ENCODE data around the gene CYLC2. TPM values are rescaled to one million over a fixed set of nuclear protein-coding genes. Genes with fewer than 3 reads are reported as not detected.

The CYLC2 gene, protein sequence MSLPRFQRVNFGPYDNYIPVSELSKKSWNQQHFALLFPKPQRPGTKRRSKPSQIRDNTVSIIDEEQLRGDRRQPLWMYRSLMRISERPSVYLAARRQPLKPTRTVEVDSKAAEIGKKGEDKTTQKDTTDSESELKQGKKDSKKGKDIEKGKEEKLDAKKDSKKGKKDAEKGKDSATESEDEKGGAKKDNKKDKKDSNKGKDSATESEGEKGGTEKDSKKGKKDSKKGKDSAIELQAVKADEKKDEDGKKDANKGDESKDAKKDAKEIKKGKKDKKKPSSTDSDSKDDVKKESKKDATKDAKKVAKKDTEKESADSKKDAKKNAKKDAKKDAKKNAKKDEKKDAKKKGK
- total RNA-seq: not detected

- ATAC-seq (no peak), DNase-seq (ENCODE audit: low spot score) (no peak)
These were observed at the start of gene CYLC2 for GRCh38 chr9:102995033-102995432. Gene CYLC2, plus strand, starts transcription at chr9:102995333. Its CDS starts 48 bp downstream, at chr9:102995381.

GRCh38 chr9:102950346-102950745 lies 44.8 kb upstream of the CYLC2 start:
- DNase-seq (ENCODE audit: low spot score) (no peak), ATAC-seq (no peak)

GRCh38 chr9:102966999-102967398 lies 28.1 kb upstream of the CYLC2 start:
- ATAC-seq (no peak), DNase-seq (ENCODE audit: low spot score) (no peak)

- ATAC-seq: no peak
- no peak for DNase-seq (ENCODE audit: low spot score)
These were observed 27.2 kb upstream of the CYLC2 start for GRCh38 chr9:102967979-102968378.

- ATAC-seq (no peak), DNase-seq (ENCODE audit: low spot score) (no peak)
These were observed 22.4 kb upstream of the CYLC2 start for GRCh38 chr9:102972780-102973179.

DNA sequence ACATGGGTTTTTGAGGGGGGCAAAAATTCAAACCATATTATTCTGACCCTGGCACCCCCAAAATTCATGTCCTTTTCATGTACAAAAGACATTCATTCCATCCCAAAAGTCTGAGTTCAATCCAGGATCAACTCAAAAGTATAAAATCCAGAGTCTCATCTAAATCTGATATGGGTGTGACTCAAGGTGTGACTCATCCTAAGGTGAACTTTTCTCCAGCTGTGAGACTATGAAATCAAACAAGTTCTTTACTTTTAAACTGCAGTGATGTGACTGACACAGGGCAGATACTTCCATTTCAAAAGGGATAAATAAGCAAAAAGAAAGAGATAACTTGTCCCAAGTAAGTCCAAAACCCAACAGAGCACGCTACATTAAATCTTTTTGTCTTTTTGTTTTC lies 20.6 kb upstream of the CYLC2 start:
- no peak for DNase-seq (ENCODE audit: low spot score)
- no peak for ATAC-seq

- ATAC-seq (no peak), DNase-seq (ENCODE audit: low spot score) (no peak)
These were observed 19.9 kb upstream of the CYLC2 start for GRCh38 chr9:102975251-102975650.

GRCh38 chr9:102985162-102985895 lies 9.8 kb upstream of the CYLC2 start:
- ATAC-seq (no peak), DNase-seq (ENCODE audit: low spot score) (no peak)

GRCh38 chr9:102986425-102986824 lies 8.7 kb upstream of the CYLC2 start:
- DNase-seq (ENCODE audit: low spot score): no peak
- ATAC-seq: no peak

DNA sequence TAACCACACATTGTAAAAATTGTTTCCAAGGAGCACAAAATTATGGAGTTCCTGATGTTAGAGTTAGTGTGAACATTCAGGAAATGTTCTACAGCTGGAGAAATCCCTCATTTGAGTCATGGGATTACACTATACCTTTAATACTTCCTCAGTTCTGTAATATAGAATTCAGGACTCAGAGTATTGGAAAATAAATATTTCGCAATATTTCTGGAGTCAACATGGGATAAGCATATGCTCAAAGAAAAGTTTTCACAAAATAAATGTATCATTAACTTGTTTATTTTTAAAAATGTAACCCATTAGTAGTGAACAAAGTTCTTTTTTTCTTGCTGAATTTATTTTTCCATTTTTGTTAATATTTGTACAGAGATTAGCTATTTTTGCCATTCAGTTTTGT lies 8.6 kb downstream of the CYLC2 start:
- ATAC-seq: no peak
- no peak for DNase-seq (ENCODE audit: low spot score)

- ATAC-seq (no peak), DNase-seq (ENCODE audit: low spot score) (no peak)
These were observed 19.1 kb downstream of the CYLC2 start for GRCh38 chr9:103014242-103014641.

DNA sequence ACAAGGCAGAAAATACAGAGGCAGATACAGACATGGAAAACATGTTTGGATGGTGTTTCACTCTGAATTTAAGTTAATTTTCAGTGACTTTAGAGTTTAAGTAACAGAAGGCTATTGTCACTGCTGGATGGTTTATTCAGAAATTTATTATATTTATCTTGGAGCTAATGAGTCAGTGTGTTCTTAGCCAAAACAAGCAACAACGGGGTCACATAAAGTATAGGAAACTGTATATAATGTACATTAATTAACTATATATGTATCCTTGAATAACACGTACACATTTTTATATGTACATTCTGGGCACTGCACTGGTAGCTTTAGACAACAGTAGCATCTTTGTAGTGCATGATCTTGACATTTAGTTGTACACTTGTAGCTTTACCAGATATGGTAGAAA lies 30.7 kb downstream of the CYLC2 start:
- DNase-seq (ENCODE audit: low spot score) (no peak), ATAC-seq (no peak)

GRCh38 chr9:103037508-103038477 lies 42.7 kb downstream of the CYLC2 start:
- ATAC-seq: no peak
- no peak for DNase-seq (ENCODE audit: low spot score)

DNA sequence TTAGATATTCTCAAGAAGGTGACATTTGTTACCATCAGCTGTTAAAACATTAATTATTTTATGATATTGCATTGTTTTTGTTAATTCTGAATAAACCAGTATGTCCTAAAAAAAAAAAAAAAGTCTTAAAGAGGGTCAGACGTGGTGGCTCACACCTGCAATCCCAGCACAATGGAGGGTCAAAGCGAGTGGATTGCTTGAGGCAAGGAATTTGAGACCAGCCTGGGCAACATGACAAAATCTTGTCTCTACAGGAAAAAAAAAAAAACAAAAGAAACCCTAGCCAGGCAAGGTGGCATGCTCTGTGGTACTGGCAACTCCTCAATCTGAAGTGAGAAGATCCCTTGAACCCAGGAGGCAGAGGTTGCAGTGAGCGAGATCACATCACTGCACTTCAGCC lies 46.8 kb downstream of the CYLC2 start:
- ATAC-seq (no peak), DNase-seq (ENCODE audit: low spot score) (no peak)

Measured in left lobe of liver (tissue), 2 donors.